Measurements from ENCODE around the gene GARIN5A.

DNA sequence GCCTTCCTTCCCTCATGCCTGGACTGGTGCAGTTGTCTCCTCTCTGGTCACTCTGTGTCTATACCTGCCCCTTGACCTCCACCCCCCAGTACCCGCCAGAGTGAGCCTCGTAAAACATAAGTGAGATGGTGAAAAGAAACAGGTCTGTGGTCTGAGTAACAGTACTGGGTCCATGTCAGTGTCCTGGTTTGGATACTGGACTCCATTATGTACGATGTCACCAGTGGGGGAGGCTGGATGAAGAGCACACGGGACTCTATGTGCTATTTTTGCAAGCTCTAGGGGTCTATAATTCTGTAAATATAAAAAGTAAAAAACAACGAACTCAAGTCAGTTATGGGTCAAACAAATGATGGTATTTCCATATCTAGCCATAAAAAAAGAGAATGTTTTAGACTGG, 29.6 kb downstream of the GARIN5A start:
- no peak for TF ChIP-seq RXRA (IDR thresholded peaks at IDR 0.05; ENCODE audit: insufficient read depth, low read depth, low read length)
- TF ChIP-seq, protein P1, sequence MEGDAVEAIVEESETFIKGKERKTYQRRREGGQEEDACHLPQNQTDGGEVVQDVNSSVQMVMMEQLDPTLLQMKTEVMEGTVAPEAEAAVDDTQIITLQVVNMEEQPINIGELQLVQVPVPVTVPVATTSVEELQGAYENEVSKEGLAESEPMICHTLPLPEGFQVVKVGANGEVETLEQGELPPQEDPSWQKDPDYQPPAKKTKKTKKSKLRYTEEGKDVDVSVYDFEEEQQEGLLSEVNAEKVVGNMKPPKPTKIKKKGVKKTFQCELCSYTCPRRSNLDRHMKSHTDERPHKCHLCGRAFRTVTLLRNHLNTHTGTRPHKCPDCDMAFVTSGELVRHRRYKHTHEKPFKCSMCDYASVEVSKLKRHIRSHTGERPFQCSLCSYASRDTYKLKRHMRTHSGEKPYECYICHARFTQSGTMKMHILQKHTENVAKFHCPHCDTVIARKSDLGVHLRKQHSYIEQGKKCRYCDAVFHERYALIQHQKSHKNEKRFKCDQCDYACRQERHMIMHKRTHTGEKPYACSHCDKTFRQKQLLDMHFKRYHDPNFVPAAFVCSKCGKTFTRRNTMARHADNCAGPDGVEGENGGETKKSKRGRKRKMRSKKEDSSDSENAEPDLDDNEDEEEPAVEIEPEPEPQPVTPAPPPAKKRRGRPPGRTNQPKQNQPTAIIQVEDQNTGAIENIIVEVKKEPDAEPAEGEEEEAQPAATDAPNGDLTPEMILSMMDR (IDR thresholded peaks at IDR 0.05; ENCODE audit: control extremely low read depth in 1 of 3, insufficient read depth in 1 of 3, low read depth in 1 of 3, low read length in 3 of 3): no peak
- TF ChIP-seq, protein P2, sequence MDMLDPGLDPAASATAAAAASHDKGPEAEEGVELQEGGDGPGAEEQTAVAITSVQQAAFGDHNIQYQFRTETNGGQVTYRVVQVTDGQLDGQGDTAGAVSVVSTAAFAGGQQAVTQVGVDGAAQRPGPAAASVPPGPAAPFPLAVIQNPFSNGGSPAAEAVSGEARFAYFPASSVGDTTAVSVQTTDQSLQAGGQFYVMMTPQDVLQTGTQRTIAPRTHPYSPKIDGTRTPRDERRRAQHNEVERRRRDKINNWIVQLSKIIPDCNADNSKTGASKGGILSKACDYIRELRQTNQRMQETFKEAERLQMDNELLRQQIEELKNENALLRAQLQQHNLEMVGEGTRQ (IDR thresholded peaks at IDR 0.05; ENCODE audit: low read length): no peak
- TF ChIP-seq CBX8 (IDR thresholded peaks at IDR 0.05; ENCODE audit: borderline replicate concordance, low read depth, low read length): no peak
- TF ChIP-seq, protein P3, sequence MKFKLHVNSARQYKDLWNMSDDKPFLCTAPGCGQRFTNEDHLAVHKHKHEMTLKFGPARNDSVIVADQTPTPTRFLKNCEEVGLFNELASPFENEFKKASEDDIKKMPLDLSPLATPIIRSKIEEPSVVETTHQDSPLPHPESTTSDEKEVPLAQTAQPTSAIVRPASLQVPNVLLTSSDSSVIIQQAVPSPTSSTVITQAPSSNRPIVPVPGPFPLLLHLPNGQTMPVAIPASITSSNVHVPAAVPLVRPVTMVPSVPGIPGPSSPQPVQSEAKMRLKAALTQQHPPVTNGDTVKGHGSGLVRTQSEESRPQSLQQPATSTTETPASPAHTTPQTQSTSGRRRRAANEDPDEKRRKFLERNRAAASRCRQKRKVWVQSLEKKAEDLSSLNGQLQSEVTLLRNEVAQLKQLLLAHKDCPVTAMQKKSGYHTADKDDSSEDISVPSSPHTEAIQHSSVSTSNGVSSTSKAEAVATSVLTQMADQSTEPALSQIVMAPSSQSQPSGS (IDR thresholded peaks at IDR 0.05; ENCODE audit: low read length): no peak
- no peak for TF ChIP-seq POLR2A (IDR thresholded peaks at IDR 0.05; ENCODE audit: control extremely low read depth in 1 of 2, low read depth in 2 of 2, low read length in 2 of 2)
- TF ChIP-seq SP1 (IDR thresholded peaks at IDR 0.05; ENCODE audit: low read depth, low read length): no peak
- TF ChIP-seq POLR2AphosphoS5 (IDR thresholded peaks at IDR 0.05; ENCODE audit: low read depth, low read length): no peak
- TF ChIP-seq YY1 (IDR thresholded peaks at IDR 0.05; ENCODE audit: low read depth, low read length): no peak
- no peak for TF ChIP-seq TCF12 (IDR thresholded peaks at IDR 0.05; ENCODE audit: low read depth, low read length)
- TF ChIP-seq RNF2 (IDR thresholded peaks at IDR 0.05; ENCODE audit: borderline replicate concordance, low read depth, low read length, missing control alignments, poor library complexity, severe bottlenecking): no peak
- TF ChIP-seq EGR1 (IDR thresholded peaks at IDR 0.05; ENCODE audit: borderline replicate concordance, low read depth, low read length): no peak
